Measurements from ENCODE around the gene NAV2. TPM values are rescaled to one million over a fixed set of nuclear protein-coding genes. Genes with fewer than 3 reads are reported as not detected.

NAV2 gene
- total RNA-seq, 2 experiments from 2014 or later = 0.23 to 0.71 TPM

- ChIA-PET POLR2A (no interaction called here), CTCF (no interaction called here)
- Mint-ChIP-seq H3K27ac (no peak overlapping the region), H3K9me3 (ENCODE audit: insufficient read depth) (no peaks in the 10 kb centered on the region), H3K36me3 (ENCODE audit: low read depth) (no peaks in the 10 kb centered on the region), H3K4me3 (no peak overlapping the region), H3K4me1 (ENCODE audit: low read depth) (no peaks in the 10 kb centered on the region), H3K27me3 (ENCODE audit: low read depth) (peaks cover 55% of the 10 kb centered on the region)
- DNase-seq = no peak
- no peak for ATAC-seq
Observed at GRCh38 chr11:19777039-19777376, 64.4 kb downstream of the NAV2 start.

DNA sequence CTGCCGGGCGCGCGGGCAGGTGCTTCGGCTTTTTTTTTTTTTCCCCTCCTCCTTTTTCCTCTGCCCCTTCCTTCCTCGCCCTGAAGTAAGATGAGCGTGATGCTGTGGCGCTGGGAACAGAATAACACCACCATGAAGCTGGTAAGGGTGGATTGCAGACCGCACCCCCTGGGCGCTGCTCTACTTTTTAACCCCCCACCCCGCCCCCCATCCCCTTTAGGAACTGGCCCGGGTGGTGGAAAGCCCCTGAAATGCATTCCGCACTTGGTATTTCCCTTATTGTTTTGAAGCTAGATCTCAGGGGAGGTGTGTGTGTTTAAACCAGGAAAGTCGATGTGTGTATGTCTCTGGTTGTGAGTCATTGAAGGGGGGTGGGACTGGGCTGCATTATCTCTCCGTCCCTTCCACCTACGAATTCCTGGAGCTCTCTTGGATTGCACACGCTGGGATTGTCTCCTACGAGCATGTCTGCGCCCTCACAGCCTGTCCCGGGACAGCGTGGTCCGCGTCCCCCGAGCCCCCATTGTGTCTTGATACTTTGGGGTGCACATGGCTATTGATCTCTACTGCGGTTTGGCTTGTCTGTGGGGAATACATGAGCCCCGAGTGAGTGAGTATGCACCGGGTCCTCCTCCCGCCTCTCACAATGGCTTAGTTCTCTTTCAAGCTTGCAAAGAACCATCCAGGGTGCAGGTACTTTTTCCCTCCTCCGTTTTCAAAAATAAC is 64.9 kb downstream of the NAV2 start:
- ATAC-seq (no peak), DNase-seq (no peak)
- no peaks in the 10 kb centered on the region for H3K9me3 Mint-ChIP-seq (ENCODE audit: insufficient read depth)
- H3K36me3 Mint-ChIP-seq (ENCODE audit: low read depth) = no peaks in the 10 kb centered on the region
- H3K27ac Mint-ChIP-seq = no peak overlapping the region
- H3K4me1 Mint-ChIP-seq (ENCODE audit: low read depth) = no peaks in the 10 kb centered on the region
- POLR2A ChIA-PET = no interaction called here
- no peak overlapping the region for H3K4me3 Mint-ChIP-seq
- CTCF ChIA-PET = no interaction called here
- peaks cover 55% of the 10 kb centered on the region for H3K27me3 Mint-ChIP-seq (ENCODE audit: low read depth)

DNA sequence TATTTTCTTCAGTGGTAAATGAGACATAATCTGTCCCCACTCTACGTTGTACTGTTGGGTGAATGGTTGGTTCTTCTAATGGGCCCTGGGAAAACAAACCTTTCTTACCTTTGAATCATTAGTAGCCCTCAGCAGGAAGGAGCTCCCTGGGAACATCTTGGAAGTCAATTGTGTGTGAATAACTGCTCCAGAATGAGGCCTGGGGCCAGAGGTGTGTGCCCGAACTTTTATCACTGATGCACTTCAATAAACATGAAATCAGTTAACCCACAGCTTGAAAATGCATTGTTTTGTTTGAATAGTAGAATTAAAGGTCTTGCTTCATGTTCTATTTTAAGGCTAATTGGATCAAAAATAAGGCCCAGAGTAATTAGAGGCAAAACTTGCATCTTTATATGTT is 67.1 kb downstream of the NAV2 start:
- ChIA-PET CTCF (no interaction called here), POLR2A (no interaction called here)
- H3K27me3 Mint-ChIP-seq (ENCODE audit: low read depth) = peaks cover 42% of the 10 kb centered on the region
- no peak for ATAC-seq
- H3K4me1 Mint-ChIP-seq (ENCODE audit: low read depth) = no peaks in the 10 kb centered on the region
- H3K9me3 Mint-ChIP-seq (ENCODE audit: insufficient read depth) = no peaks in the 10 kb centered on the region
- H3K27ac Mint-ChIP-seq = no peak overlapping the region
- no peak overlapping the region for H3K4me3 Mint-ChIP-seq
- DNase-seq = no peak
- H3K36me3 Mint-ChIP-seq (ENCODE audit: low read depth) = no peaks in the 10 kb centered on the region

- DNase-seq (no peak), ATAC-seq (no peak)
- Mint-ChIP-seq H3K4me1 (ENCODE audit: low read depth) (no peaks in the 10 kb centered on the region), H3K27ac (no peak overlapping the region), H3K27me3 (ENCODE audit: low read depth) (peaks cover 30% of the 10 kb centered on the region), H3K9me3 (ENCODE audit: insufficient read depth) (no peaks in the 10 kb centered on the region), H3K4me3 (no peak overlapping the region), H3K36me3 (ENCODE audit: low read depth) (no peaks in the 10 kb centered on the region)
- POLR2A ChIA-PET = no interaction called here
- CTCF ChIA-PET = interaction anchor here (1.1 kb wide), 1 partner anchor 710 kb away, joined by 3 read pairs; no protein-coding TSS in a partner anchor
Observed at GRCh38 chr11:19781351-19781750, 68.7 kb downstream of the NAV2 start.

DNA sequence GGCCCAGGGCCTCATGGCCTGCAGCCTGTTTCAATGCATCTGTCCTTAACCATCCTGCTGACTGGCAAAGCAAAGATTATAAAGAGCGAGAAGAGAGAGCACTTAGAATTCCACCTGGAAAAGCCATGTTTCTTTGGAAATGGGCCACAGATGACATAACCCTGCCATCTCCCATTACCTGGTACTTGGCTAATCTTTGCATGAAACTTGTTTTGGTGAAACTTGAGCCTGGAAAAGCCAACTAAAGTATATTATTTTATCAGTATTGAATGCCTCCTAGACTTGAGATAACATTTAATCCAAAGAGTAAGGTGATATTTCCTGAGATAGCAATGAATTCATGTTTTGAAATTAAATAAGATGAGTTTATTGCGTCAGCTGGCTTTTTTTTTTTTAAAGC is 72.6 kb downstream of the NAV2 start:
- ChIA-PET CTCF (interaction anchor here (1.2 kb wide), 1 partner anchor 43 kb away, joined by 3 read pairs; no protein-coding TSS in a partner anchor), POLR2A (no interaction called here)
- H3K27ac Mint-ChIP-seq = no peak overlapping the region
- ATAC-seq (no peak), DNase-seq (no peak)
- no peaks in the 10 kb centered on the region for H3K36me3 Mint-ChIP-seq (ENCODE audit: low read depth)
- no peaks in the 10 kb centered on the region for H3K9me3 Mint-ChIP-seq (ENCODE audit: insufficient read depth)
- no peak overlapping the region for H3K4me3 Mint-ChIP-seq
- H3K4me1 Mint-ChIP-seq (ENCODE audit: low read depth) = no peaks in the 10 kb centered on the region
- H3K27me3 Mint-ChIP-seq (ENCODE audit: low read depth) = peaks cover 3% of the 10 kb centered on the region

DNA sequence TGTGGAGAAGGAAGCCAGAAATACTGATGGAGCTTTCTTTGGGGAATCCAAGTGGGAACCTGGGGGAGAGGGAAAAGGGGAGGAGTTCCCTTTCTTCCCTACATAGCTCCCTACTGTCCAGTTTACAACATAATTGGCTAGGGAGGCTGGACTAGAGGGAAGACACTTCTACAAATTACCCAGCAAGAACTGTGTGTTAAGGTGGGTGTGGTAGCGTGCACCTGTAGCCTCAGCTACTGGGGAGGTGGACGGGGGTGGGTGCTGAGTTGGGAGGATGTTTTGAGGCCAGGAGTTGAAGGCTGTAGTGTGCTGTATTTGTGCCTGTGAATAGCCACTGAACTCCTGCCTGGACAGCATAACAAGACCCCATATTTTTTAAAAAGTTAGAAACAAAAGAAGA is 74.0 kb downstream of the NAV2 start:
- Mint-ChIP-seq H3K9me3 (ENCODE audit: insufficient read depth) (no peaks in the 10 kb centered on the region), H3K27ac (no peak overlapping the region), H3K4me1 (ENCODE audit: low read depth) (no peaks in the 10 kb centered on the region), H3K27me3 (ENCODE audit: low read depth) (peaks cover 3% of the 10 kb centered on the region), H3K4me3 (no peak overlapping the region), H3K36me3 (ENCODE audit: low read depth) (no peaks in the 10 kb centered on the region)
- CTCF ChIA-PET = interaction anchor here (0.7 to 1.2 kb wide), 2 partner anchors 44 to 567 kb away, joined by 3 read pairs; no protein-coding TSS in a partner anchor
- ATAC-seq = no peak
- POLR2A ChIA-PET = no interaction called here
- no peak for DNase-seq

- ChIA-PET POLR2A (no interaction called here), CTCF (no interaction called here)
- Mint-ChIP-seq H3K4me1 (ENCODE audit: low read depth) (no peaks in the 10 kb centered on the region), H3K9me3 (ENCODE audit: insufficient read depth) (no peaks in the 10 kb centered on the region), H3K27ac (no peak overlapping the region), H3K4me3 (no peak overlapping the region), H3K27me3 (ENCODE audit: low read depth) (no peaks in the 10 kb centered on the region), H3K36me3 (ENCODE audit: low read depth) (no peaks in the 10 kb centered on the region)
- ATAC-seq = no peak
- no peak for DNase-seq
Observed at GRCh38 chr11:19788435-19788834, 75.8 kb downstream of the NAV2 start.

GRCh38 chr11:19789245-19789644 is 76.6 kb downstream of the NAV2 start:
- H3K9me3 Mint-ChIP-seq (ENCODE audit: insufficient read depth) = no peaks in the 10 kb centered on the region
- H3K27ac Mint-ChIP-seq = no peak overlapping the region
- CTCF ChIA-PET = no interaction called here
- H3K27me3 Mint-ChIP-seq (ENCODE audit: low read depth) = no peaks in the 10 kb centered on the region
- ATAC-seq (no peak), DNase-seq (no peak)
- no peak overlapping the region for H3K4me3 Mint-ChIP-seq
- no peaks in the 10 kb centered on the region for H3K4me1 Mint-ChIP-seq (ENCODE audit: low read depth)
- H3K36me3 Mint-ChIP-seq (ENCODE audit: low read depth) = no peaks in the 10 kb centered on the region
- POLR2A ChIA-PET = no interaction called here

GRCh38 chr11:19789835-19790710 is 77.4 kb downstream of the NAV2 start:
- CTCF ChIA-PET = no interaction called here
- Mint-ChIP-seq H3K9me3 (ENCODE audit: insufficient read depth) (no peaks in the 10 kb centered on the region), H3K4me1 (ENCODE audit: low read depth) (no peaks in the 10 kb centered on the region), H3K27ac (no peak overlapping the region), H3K36me3 (ENCODE audit: low read depth) (no peaks in the 10 kb centered on the region), H3K4me3 (no peak overlapping the region), H3K27me3 (ENCODE audit: low read depth) (no peaks in the 10 kb centered on the region)
- DNase-seq = no peak
- no peak for ATAC-seq
- POLR2A ChIA-PET = no interaction called here

DNA sequence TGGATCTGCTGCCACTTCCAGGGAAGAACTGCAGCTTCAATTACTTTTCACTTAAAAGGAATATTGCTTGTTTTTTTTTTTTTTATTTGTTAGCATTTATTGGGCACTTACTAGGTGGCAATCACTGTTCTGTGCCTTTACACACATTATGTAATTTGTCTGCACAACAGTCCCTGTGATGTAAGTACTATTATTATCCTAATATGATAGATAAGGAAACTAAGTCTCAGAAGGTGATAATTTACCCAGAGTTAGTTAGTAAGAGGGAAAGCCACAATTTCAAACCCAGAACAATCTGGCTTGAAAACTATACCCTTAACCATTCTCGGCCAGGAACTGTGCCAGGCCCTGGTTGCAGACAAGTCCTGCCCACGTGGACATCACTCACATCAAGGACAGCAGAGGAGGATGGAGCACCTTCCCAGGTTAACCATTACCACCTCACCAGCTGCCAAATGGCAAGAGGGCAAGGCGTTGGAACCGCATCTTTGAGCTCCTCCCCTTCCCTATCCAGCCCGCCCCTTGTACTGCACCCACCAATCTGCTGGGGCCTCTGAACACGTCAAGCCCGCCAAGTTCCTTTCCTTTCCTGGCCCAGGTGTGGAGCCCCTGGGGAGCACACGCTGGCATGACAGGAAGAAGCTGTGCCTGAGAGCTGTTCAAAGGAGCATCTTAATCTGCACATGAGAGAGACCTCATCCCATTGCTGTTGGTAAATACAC is 78.4 kb downstream of the NAV2 start:
- ChIA-PET CTCF (no interaction called here), POLR2A (no interaction called here)
- no peak for ATAC-seq
- Mint-ChIP-seq H3K27me3 (ENCODE audit: low read depth) (no peaks in the 10 kb centered on the region), H3K27ac (no peak overlapping the region), H3K36me3 (ENCODE audit: low read depth) (no peaks in the 10 kb centered on the region), H3K4me1 (ENCODE audit: low read depth) (no peaks in the 10 kb centered on the region), H3K4me3 (no peak overlapping the region), H3K9me3 (ENCODE audit: insufficient read depth) (no peaks in the 10 kb centered on the region)
- no peak for DNase-seq

DNA sequence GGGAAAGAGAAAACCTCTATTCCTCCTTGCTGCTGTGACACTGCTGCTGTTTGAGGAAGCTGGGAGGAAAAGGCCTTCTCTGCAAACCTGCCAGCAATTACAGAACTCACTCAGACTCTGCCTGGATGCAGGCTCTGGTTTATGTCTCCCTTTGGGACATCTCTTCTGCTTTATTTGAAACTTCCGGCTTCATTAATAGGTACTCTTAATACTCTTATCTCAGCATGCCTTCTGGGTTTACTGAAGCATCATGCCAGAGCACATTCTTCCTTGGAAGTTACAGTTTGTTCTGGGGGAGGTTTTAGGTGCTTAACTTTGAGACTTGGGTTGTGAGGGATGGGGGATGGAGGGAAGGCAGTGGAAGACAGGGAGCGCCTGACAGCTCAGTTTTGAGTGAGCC is 79.9 kb downstream of the NAV2 start:
- DNase-seq (no peak), ATAC-seq (no peak)
- no peaks in the 10 kb centered on the region for H3K4me1 Mint-ChIP-seq (ENCODE audit: low read depth)
- ChIA-PET POLR2A (no interaction called here), CTCF (no interaction called here)
- no peak overlapping the region for H3K4me3 Mint-ChIP-seq
- H3K27ac Mint-ChIP-seq = no peak overlapping the region
- no peaks in the 10 kb centered on the region for H3K9me3 Mint-ChIP-seq (ENCODE audit: insufficient read depth)
- no peaks in the 10 kb centered on the region for H3K36me3 Mint-ChIP-seq (ENCODE audit: low read depth)
- peaks cover 4% of the 10 kb centered on the region for H3K27me3 Mint-ChIP-seq (ENCODE audit: low read depth)

- POLR2A ChIA-PET = no interaction called here
- CTCF ChIA-PET = no interaction called here
- DNase-seq (no peak), ATAC-seq (no peak)
- Mint-ChIP-seq H3K4me3 (no peak overlapping the region), H3K9me3 (ENCODE audit: insufficient read depth) (no peaks in the 10 kb centered on the region), H3K27ac (no peak overlapping the region), H3K27me3 (ENCODE audit: low read depth) (peaks cover 6% of the 10 kb centered on the region), H3K36me3 (ENCODE audit: low read depth) (no peaks in the 10 kb centered on the region), H3K4me1 (ENCODE audit: low read depth) (no peaks in the 10 kb centered on the region)
Observed at GRCh38 chr11:19793326-19793725, 80.7 kb downstream of the NAV2 start.
